Bronchial epithelial cell (primary cell): ENCODE data around the gene CD22. TPM values are rescaled to one million over a fixed set of nuclear protein-coding genes. Genes with fewer than 3 reads are reported as not detected.

Experiments used
- DNase-seq: peaks from one replicate; pipeline ENCODE4 v3.0.0-alpha.2; 2010; ENCODE audit warnings: low read depth
- FAIRE-seq: peaks from 2 replicates; lab custom pipeline; 2011; peaks lifted over from hg19 to GRCh38; lab: Jason Lieb, UNC
- H3K27me3 ChIP-seq: 2 replicates; pipeline ENCODE4 v1.5.1; 2011; ENCODE audit warnings: low read length; ENCODE audit not compliant: control insufficient read depth, insufficient read depth
- H3K36me3 ChIP-seq: 2 replicates; pipeline ENCODE4 v1.5.1; 2011; ENCODE audit warnings: low read length; ENCODE audit not compliant: control insufficient read depth, insufficient read depth
- H3K4me3 ChIP-seq: 2 replicates; pipeline ENCODE4 v1.5.1; 2011; ENCODE audit warnings: mild to moderate bottlenecking, low read depth, low read length, control low read depth
- total RNA-seq: library from RNA; depleted of rRNA; stranded (reverse); fragments of >200 nt; gene quantifications from 2 replicates; pipeline ENCODE4 v1.2.1, GENCODE V29; 2014
- TF ChIP-seq, protein P1 (sequence below): IDR thresholded peaks from 2 replicates; pipeline ENCODE4 v1.5.1; 2011; ENCODE audit warnings: mild to moderate bottlenecking, moderate library complexity, low read length, control low read depth, inconsistent platforms; ENCODE audit not compliant: insufficient read depth, severe bottlenecking

Gene CD22
- total RNA-seq, 1 donor from 2014 or later: 0.53 TPM

GRCh38 chr19:35350591-35350990 lies 21.6 kb downstream of the CD22 start:
- TF ChIP-seq, protein P1, sequence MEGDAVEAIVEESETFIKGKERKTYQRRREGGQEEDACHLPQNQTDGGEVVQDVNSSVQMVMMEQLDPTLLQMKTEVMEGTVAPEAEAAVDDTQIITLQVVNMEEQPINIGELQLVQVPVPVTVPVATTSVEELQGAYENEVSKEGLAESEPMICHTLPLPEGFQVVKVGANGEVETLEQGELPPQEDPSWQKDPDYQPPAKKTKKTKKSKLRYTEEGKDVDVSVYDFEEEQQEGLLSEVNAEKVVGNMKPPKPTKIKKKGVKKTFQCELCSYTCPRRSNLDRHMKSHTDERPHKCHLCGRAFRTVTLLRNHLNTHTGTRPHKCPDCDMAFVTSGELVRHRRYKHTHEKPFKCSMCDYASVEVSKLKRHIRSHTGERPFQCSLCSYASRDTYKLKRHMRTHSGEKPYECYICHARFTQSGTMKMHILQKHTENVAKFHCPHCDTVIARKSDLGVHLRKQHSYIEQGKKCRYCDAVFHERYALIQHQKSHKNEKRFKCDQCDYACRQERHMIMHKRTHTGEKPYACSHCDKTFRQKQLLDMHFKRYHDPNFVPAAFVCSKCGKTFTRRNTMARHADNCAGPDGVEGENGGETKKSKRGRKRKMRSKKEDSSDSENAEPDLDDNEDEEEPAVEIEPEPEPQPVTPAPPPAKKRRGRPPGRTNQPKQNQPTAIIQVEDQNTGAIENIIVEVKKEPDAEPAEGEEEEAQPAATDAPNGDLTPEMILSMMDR: no peak
- FAIRE-seq (no peak), DNase-seq (no peak)
- Histone ChIP-seq H3K27me3 (no peaks in the 10 kb centered on the region), H3K36me3 (no peaks in the 10 kb centered on the region), H3K4me3 (no peak overlapping the region)

- H3K36me3 ChIP-seq: no peaks in the 10 kb centered on the region
- TF ChIP-seq, protein P1: no peak
- no peak for DNase-seq
- no peak for FAIRE-seq
- H3K4me3 ChIP-seq: no peak overlapping the region
- peaks cover 2% of the 10 kb centered on the region for H3K27me3 ChIP-seq
Measured at GRCh38 chr19:35351411-35352176, 22.6 kb downstream of the CD22 start.

GRCh38 chr19:35352177-35352447 lies 23.1 kb downstream of the CD22 start:
- TF ChIP-seq, protein P1: no peak
- Histone ChIP-seq H3K4me3 (no peak overlapping the region), H3K36me3 (no peaks in the 10 kb centered on the region), H3K27me3 (peaks cover 2% of the 10 kb centered on the region)
- DNase-seq: no peak
- no peak for FAIRE-seq

- Histone ChIP-seq H3K36me3 (no peaks in the 10 kb centered on the region), H3K27me3 (peaks cover 2% of the 10 kb centered on the region), H3K4me3 (no peak overlapping the region)
- no peak for FAIRE-seq
- DNase-seq: peak; percentile 55
- TF ChIP-seq, protein P1: peak; percentile 84
Measured at GRCh38 chr19:35352448-35353304, 23.7 kb downstream of the CD22 start.

GRCh38 chr19:35353635-35354034 lies 24.6 kb downstream of the CD22 start:
- TF ChIP-seq, protein P1: no peak
- no peak overlapping the region for H3K4me3 ChIP-seq
- DNase-seq (no peak), FAIRE-seq (no peak)
- H3K36me3 ChIP-seq: no peaks in the 10 kb centered on the region
- peaks cover 2% of the 10 kb centered on the region for H3K27me3 ChIP-seq
